Right renal pelvis (tissue), 4 donors: ENCODE results near the gene THBS4. TPM values are rescaled to one million over a fixed set of nuclear protein-coding genes. Genes with fewer than 3 reads are reported as not detected.

Source experiments
- DNase-seq, 4 donors: peaks; one replicate each; pipeline ENCODE4 v3.0.0-alpha.2; 2013; ENCODE audit warnings: low read depth in 4 of 4, low spot score in 3 of 4, missing footprints in 1 of 4
- polyA plus RNA-seq, 4 donors: library from polyadenylated mRNA; unstranded; fragments of 120-200 nt; gene quantifications; one replicate each; pipeline ENCODE4 v1.2.1, GENCODE V29; 2013; ENCODE audit not compliant: insufficient read length in 4 of 4

THBS4 gene
- polyA plus RNA-seq, 4 donors, result 11.1 to 18.1 (median 13.5) TPM

- DNase-seq, result no peak
Observed at GRCh38 chr5:80042330-80042729, 7.2 kb downstream of the THBS4 start.

GRCh38 chr5:80043187-80043586, 8.0 kb downstream of the THBS4 start:
- no peak for DNase-seq

GRCh38 chr5:80048084-80048780, 13.1 kb downstream of the THBS4 start:
- no peak for DNase-seq

DNA sequence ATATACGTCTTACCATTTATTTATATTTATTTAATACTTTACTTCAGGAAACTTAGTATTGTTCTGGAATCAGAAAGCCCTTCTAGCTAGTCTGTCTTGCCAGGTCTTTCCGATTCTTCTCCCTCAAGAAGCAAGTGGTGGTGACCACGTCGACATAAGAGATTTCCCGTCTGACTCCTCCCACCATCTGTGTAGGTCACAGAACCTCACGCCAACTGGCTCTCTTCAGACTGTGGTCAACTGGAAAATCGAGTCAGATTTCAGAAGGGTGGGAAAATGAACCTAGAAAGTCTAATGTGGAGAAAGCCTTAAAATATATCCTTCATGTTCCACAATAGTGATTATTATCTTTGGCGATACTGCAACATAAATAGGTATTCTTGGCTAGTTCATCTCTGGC, 17.3 kb downstream of the THBS4 start:
- no peak for DNase-seq

- DNase-seq, result no peak
Observed at GRCh38 chr5:80054682-80055081, 19.5 kb downstream of the THBS4 start.

- no peak for DNase-seq
Observed at GRCh38 chr5:80055491-80056170, 20.5 kb downstream of the THBS4 start.

DNA sequence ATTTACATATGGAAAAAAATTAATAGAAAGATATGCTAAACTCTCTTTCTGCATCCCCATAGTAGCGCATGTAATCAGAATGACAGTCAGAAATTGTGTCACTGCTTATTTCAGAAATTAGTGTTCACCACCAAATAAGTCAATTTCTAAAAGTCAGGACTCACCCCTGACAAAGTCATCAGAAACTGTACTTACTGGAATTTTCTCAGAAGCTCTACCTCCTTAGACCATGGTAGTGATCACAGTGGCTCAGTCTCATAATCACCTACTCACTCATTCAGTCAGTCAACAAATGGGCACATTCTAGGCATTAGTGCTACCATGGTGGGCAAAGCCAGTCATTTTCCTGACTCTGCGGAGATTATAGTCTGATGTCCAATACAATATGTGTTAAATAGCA, 22.0 kb downstream of the THBS4 start:
- no peak for DNase-seq

GRCh38 chr5:80057921-80058320, 22.8 kb downstream of the THBS4 start:
- DNase-seq, result no peak

DNA sequence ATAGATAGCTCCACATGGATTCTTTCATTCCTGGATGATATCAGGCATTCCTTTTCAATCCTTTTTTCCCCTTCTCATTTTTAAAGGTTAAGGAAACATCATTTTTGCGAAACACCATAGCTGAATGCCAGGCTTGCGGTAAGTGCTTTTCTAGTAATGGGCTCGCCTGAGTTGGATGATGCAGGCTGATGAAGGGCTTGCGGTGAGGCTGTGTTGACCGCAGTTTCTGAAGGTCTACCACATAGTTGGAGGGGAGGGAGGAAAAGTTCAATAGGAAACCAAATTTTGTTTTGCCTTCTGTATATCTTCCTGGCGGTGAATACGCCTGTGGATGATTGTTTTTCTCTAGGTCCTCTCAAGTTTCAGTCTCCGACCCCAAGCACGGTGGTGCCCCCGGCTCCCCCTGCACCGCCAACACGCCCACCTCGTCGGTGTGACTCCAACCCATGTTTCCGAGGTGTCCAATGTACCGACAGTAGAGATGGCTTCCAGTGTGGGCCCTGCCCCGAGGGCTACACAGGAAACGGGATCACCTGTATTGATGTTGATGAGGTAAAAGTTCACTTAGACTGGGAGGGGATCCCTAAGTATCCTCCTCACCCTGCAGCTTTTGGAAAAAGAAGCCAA, 24.3 kb downstream of the THBS4 start:
- DNase-seq, result no peak

DNA sequence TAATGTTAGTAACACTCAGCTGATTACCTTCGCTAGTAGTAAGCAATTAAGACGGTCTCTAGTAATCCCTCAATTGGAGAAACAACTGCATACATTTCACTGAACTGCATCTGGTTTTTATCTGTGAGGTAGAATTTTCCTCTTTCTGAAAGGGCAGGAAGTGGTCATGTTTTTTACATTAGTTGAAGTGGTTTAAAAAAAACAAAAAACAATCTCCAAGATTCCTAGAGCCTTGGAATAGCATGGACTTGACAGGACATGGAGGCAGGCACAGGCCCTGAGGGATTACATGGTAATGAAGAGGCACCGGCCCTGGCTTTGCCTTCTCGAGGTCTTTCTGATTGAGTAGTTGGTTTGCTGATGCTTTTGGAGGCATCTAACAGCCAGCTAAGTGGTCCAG, 25.8 kb downstream of the THBS4 start:
- DNase-seq, result no peak

DNA sequence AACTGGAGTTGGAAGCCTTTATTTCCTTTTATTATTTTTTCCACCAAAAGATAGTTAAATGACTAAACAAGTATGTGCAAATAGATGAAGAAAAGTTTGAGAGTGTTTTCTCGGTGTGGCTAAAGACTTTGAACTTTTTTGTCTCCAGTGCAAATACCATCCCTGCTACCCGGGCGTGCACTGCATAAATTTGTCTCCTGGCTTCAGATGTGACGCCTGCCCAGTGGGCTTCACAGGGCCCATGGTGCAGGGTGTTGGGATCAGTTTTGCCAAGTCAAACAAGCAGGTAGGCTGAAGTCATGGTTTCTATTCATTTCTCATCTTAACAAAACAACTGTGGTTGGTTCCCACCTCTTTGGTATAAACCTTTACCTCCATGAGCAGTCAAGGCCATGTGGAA, 26.4 kb downstream of the THBS4 start:
- DNase-seq, result no peak

GRCh38 chr5:80064124-80064523, 29.0 kb downstream of the THBS4 start:
- no peak for DNase-seq

- DNase-seq, result no peak
Observed at GRCh38 chr5:80067016-80067415, 31.9 kb downstream of the THBS4 start.

GRCh38 chr5:80067531-80068245, 32.5 kb downstream of the THBS4 start:
- no peak for DNase-seq

DNA sequence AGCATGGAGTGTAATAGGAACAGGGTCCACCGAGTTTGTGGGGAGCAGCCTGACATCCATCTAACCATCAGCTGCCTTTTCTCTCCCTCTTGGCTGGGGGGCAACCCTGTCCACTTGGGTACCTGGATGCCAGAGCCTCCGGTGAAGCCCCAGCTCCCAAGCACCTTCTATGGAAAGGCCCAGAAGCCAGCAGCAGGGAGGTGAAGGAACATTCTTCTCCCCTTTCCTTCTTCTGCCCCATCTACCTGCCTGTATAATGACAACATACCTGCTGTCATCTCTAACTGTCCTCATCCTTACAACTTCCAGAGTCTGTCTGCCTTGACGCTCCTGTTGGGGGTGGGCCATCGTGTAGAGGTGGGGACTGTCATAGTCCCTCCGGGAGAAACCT, 33.1 kb downstream of the THBS4 start:
- no peak for DNase-seq

GRCh38 chr5:80068775-80069174, 33.6 kb downstream of the THBS4 start:
- DNase-seq, result no peak

GRCh38 chr5:80069251-80069800, 34.2 kb downstream of the THBS4 start:
- DNase-seq, result no peak

- DNase-seq, result no peak
Observed at GRCh38 chr5:80069918-80070318, 34.8 kb downstream of the THBS4 start.

GRCh38 chr5:80070338-80071056, 35.3 kb downstream of the THBS4 start:
- no peak for DNase-seq

GRCh38 chr5:80071510-80072021, 36.4 kb downstream of the THBS4 start:
- DNase-seq, result no peak
